Natural killer cell (primary cell): ENCODE measurements around the gene ST6GALNAC4. TPM values are rescaled to one million over a fixed set of nuclear protein-coding genes. Genes with fewer than 3 reads are reported as not detected.

Experiments
- ATAC-seq, 3 donors: fragments of 150-1000 bp in 2 of 3; fragments of 200-7000 bp in 1 of 3; cut with Tn5 transposase; 1 replicate in 1 of 3; 2 replicates in 2 of 3; pipeline ENCODE4 v1.10.0; 2021; ENCODE audit warnings: mild to moderate bottlenecking in 2 of 3, moderate library complexity in 2 of 3
- DNase-seq, 2 donors: peaks; one replicate each; pipeline versions ENCODE4 v3.0.0 to v3.0.0-alpha.2; 2013 to 2021; ENCODE audit warnings: mixed read lengths in 1 of 2
- H3K27ac ChIP-seq: one replicate; pipeline ENCODE4 v1.5.1; 2013; ENCODE audit warnings: mild to moderate bottlenecking, low read length
- H3K27me3 ChIP-seq: one replicate; pipeline ENCODE4 v1.6.1; 2013; ENCODE audit warnings: low read length; ENCODE audit not compliant: control insufficient read depth, insufficient read depth
- H3K36me3 ChIP-seq: one replicate; pipeline ENCODE4 v1.6.1; 2013; ENCODE audit warnings: low read length; ENCODE audit not compliant: control insufficient read depth, insufficient read depth
- H3K4me1 ChIP-seq: one replicate; pipeline ENCODE4 v1.6.1; 2013; ENCODE audit warnings: low read length; ENCODE audit not compliant: control insufficient read depth, insufficient read depth
- H3K4me3 ChIP-seq: one replicate; pipeline ENCODE4 v1.5.1; 2013; ENCODE audit warnings: low read length
- H3K9me3 ChIP-seq: one replicate; pipeline ENCODE4 v1.6.1; 2013; ENCODE audit warnings: low read length; ENCODE audit not compliant: control insufficient read depth, insufficient read depth
- H3K27ac Mint-ChIP-seq, 2 donors: one replicate each; pipeline ENCODE4 v1.8.0; 2022; ENCODE audit warnings: mild to moderate bottlenecking in 2 of 2, mixed read lengths in 2 of 2, moderate library complexity in 1 of 2
- H3K27me3 Mint-ChIP-seq, 2 donors: one replicate each; pipeline ENCODE4 v1.8.0; 2022; ENCODE audit warnings: low read depth in 2 of 2, mixed read lengths in 2 of 2
- H3K36me3 Mint-ChIP-seq: one replicate; pipeline ENCODE4 v1.8.0; 2022; ENCODE audit warnings: mixed read lengths
- H3K4me1 Mint-ChIP-seq, 2 donors: one replicate each; pipeline ENCODE4 v1.8.0; 2022; ENCODE audit warnings: mixed read lengths in 2 of 2
- H3K4me3 Mint-ChIP-seq: one replicate; pipeline ENCODE4 v1.8.0; 2022; ENCODE audit warnings: mild to moderate bottlenecking, moderate library complexity, mixed read lengths
- H3K9me3 Mint-ChIP-seq, 2 donors: one replicate each; pipeline ENCODE4 v1.8.0; 2022; ENCODE audit warnings: mixed read lengths in 2 of 2
- CTCF ChIP-seq: fragments of 200-600 bp; IDR thresholded peaks from one replicate; pipeline ENCODE4 v1.8.0; 2022; ENCODE audit warnings: antibody characterized with exemption
- WGBS: methylation state at CpG from one replicate; pipeline ENCODE4 v1.1.7; 2013; ENCODE audit warnings: missing lambda C conversion rate; ENCODE audit not compliant: insufficient coverage; 5-methylcytosine and 5-hydroxymethylcytosine counted together
- intact Hi-C: fragments of 100-400 bp; cut with micrococcal nuclease; formaldehyde crosslinking; loops from one replicate; pipeline ENCODE4 v1.14.2; 2022
- total RNA-seq, 4 donors: library from RNA; stranded (reverse); fragments of 120-200 nt in 1 of 4; gene quantifications; one replicate each; pipeline versions ENCODE4 v1.2.3 to v1.2.4, GENCODE V29; 2013 to 2022

Gene ST6GALNAC4
- total RNA-seq, 3 donors from 2014 or later (not counting 1 experiment from before 2014, with no cell fraction given): 18.8 to 33.0 (median 20.4) TPM

GRCh38 chr9:127917603-127918002, 762 bp upstream of the ST6GALNAC4 start:
- Histone ChIP-seq H3K27ac (peak overlapping the region; percentile 56), H3K9me3 (no peaks in the 10 kb centered on the region), H3K27me3 (peaks cover 3% of the 10 kb centered on the region), H3K36me3 (peaks cover 11% of the 10 kb centered on the region), H3K4me1 (peaks cover 65% of the 10 kb centered on the region), H3K4me3 (peak overlapping the region; percentile 30)
- ATAC-seq (no peak), DNase-seq (peak in 1 of 2 donors; percentile 40)
- intact Hi-C loops: loop anchor here (1.0 to 10.0 kb wide), 4 partner anchors 11 to 693 kb away; partner anchors contain the start of gene FPGS
- no peaks in the 10 kb centered on the region for H3K36me3 Mint-ChIP-seq
- no peak for TF ChIP-seq CTCF
- no peaks in the 10 kb centered on the region for H3K9me3 Mint-ChIP-seq
- H3K4me1 Mint-ChIP-seq: peaks cover 15 to 42% of the 10 kb centered on the region in 2 donors
- peak overlapping the region; percentile 62 for H3K4me3 Mint-ChIP-seq
- 44% methylated on average over 6 of the region's 6 CpGs for WGBS
- H3K27me3 Mint-ChIP-seq: no peaks in the 10 kb centered on the region
- peak overlapping the region in 1 of 2 donors; percentile 74 for H3K27ac Mint-ChIP-seq

- Histone ChIP-seq H3K4me1 (peaks cover 54% of the 10 kb centered on the region), H3K4me3 (peak overlapping the region; percentile 84), H3K27me3 (no peaks in the 10 kb centered on the region), H3K9me3 (no peaks in the 10 kb centered on the region), H3K36me3 (peaks cover 23% of the 10 kb centered on the region), H3K27ac (peak overlapping the region; percentile 76)
- no peak for TF ChIP-seq CTCF
- H3K4me3 Mint-ChIP-seq: peak overlapping the region; percentile 79
- H3K27ac Mint-ChIP-seq: peak overlapping the region in 1 of 2 donors; percentile 74
- ATAC-seq (no peak), DNase-seq (peak in 1 of 2 donors; percentile 67)
- no peaks in the 10 kb centered on the region for H3K27me3 Mint-ChIP-seq
- WGBS: 21% methylated on average over 25 of the region's 27 CpGs
- H3K4me1 Mint-ChIP-seq: peaks cover 10 to 35% of the 10 kb centered on the region in 2 donors
- H3K36me3 Mint-ChIP-seq: no peaks in the 10 kb centered on the region
- H3K9me3 Mint-ChIP-seq: no peaks in the 10 kb centered on the region
- intact Hi-C loops: loop anchor here (5.0 to 10.0 kb wide), 2 partner anchors 54 to 691 kb away; no protein-coding TSS in a partner anchor
Measured at GRCh38 chr9:127915801-127916719, 781 bp downstream of the ST6GALNAC4 start.

- Histone ChIP-seq H3K27ac (peak overlapping the region; percentile 70), H3K9me3 (no peaks in the 10 kb centered on the region), H3K4me3 (no peak overlapping the region), H3K27me3 (no peaks in the 10 kb centered on the region), H3K36me3 (peaks cover 26% of the 10 kb centered on the region), H3K4me1 (peaks cover 60% of the 10 kb centered on the region)
- Mint-ChIP-seq H3K4me3 (peak overlapping the region; percentile 21), H3K9me3 (no peaks in the 10 kb centered on the region), H3K27me3 (no peaks in the 10 kb centered on the region), H3K36me3 (no peaks in the 10 kb centered on the region), H3K4me1 (peaks cover 10 to 42% of the 10 kb centered on the region in 2 donors), H3K27ac (peak overlapping the region in 1 of 2 donors; percentile 55)
- WGBS: 68% methylated on average over 5 of the region's 5 CpGs
- DNase-seq: no peak
- intact Hi-C loops: loop anchor here (5.0 to 10.0 kb wide), 2 partner anchors 53 to 691 kb away; no protein-coding TSS in a partner anchor
- ATAC-seq: no peak
- TF ChIP-seq CTCF: no peak
Measured at GRCh38 chr9:127915325-127915752, 1.5 kb downstream of the ST6GALNAC4 start.
